Heart left ventricle (tissue), 16 donors: ENCODE data around the gene SBNO2. TPM values are rescaled to one million over a fixed set of nuclear protein-coding genes. Genes with fewer than 3 reads are reported as not detected.
"Not testable (repeated sequence)": the region's sequence is repeated elsewhere in the genome, so short reads cannot be mapped to it uniquely, and the experiment has no call there.

Source experiments
- ATAC-seq, 4 donors: fragments of 200-7000 bp; cut with Tn5 transposase; one replicate each; pipeline ENCODE4 v1.9.1; 2020 to 2022; ENCODE audit warnings: moderate library complexity in 4 of 4, mild to moderate bottlenecking in 3 of 4, moderate number of reproducible peaks in 1 of 4
- DNase-seq, 5 donors: peaks; one replicate each; pipeline ENCODE4 v3.0.0-alpha.2; 2020
- H3K27ac ChIP-seq, 12 donors: fragments of 200-600 bp; sonication (generic) in 4 of 12; one replicate each; pipeline versions ENCODE4 v1.5.0 to v1.8.0; 2016 to 2022; ENCODE audit warnings: mild to moderate bottlenecking in 2 of 12
- H3K27me3 ChIP-seq, 9 donors: fragments of 200-600 bp; sonication (generic) in 2 of 9; one replicate each; pipeline versions ENCODE4 v1.5.1 to v1.8.0; 2016 to 2022; ENCODE audit warnings: mild to moderate bottlenecking in 3 of 9
- H3K36me3 ChIP-seq, 9 donors: fragments of 200-600 bp; sonication (generic) in 2 of 9; one replicate each; pipeline versions ENCODE4 v1.5.0 to v1.8.0; 2018 to 2022; ENCODE audit warnings: mild to moderate bottlenecking in 2 of 9
- H3K4me1 ChIP-seq, 12 donors: fragments of 200-600 bp; sonication (generic) in 4 of 12; one replicate each; pipeline versions ENCODE4 v1.5.0 to v1.8.0; 2016 to 2022; ENCODE audit warnings: mild to moderate bottlenecking in 3 of 12
- H3K4me3 ChIP-seq, 12 donors: fragments of 200-600 bp; sonication (generic) in 4 of 12; one replicate each; pipeline versions ENCODE4 v1.5.0 to v1.8.0; 2017 to 2022; ENCODE audit warnings: mild to moderate bottlenecking in 9 of 12, moderate library complexity in 4 of 12
- H3K9me3 ChIP-seq, 12 donors: fragments of 200-600 bp; sonication (generic) in 4 of 12; one replicate each; pipeline versions ENCODE4 v1.5.0 to v1.8.0; 2016 to 2022; ENCODE audit warnings: mild to moderate bottlenecking in 1 of 12
- CTCF ChIP-seq, 12 donors: fragments of 200-600 bp; sonication (generic) in 4 of 12; IDR thresholded peaks; one replicate each; pipeline versions ENCODE4 v1.5.0 to v1.8.0; 2018 to 2022; ENCODE audit warnings: antibody characterized with exemption in 12 of 12, mild to moderate bottlenecking in 5 of 12
- POLR2A ChIP-seq, 2 donors: fragments of 450-650 bp; IDR thresholded peaks; one replicate each; pipeline ENCODE4 v1.6.1; 2017; ENCODE audit warnings: antibody characterized with exemption in 2 of 2, mild to moderate bottlenecking in 2 of 2, moderate library complexity in 2 of 2
- WGBS, 4 donors: extraction: QIAGEN DNeasy Blood & Tissue Kit in 2 of 4; methylation state at CpG; one replicate each; pipeline versions ENCODE4 v1.1.5 to v1.1.7; 2013 to 2018; 5-methylcytosine and 5-hydroxymethylcytosine counted together
- intact Hi-C, 10 donors: fragments of 100-400 bp; cut with DNase I; formaldehyde crosslinking; loops; one replicate each; pipeline versions ENCODE4 v1.11.1 to v1.14.2; 2022
- polyA plus RNA-seq, 2 donors: library from polyadenylated mRNA; stranded (reverse); fragments of 200-250 nt; gene quantifications; one replicate each; pipeline ENCODE4 v1.2.3, GENCODE V29; 2013
- total RNA-seq, 9 donors: library from RNA; depleted of rRNA in 2 of 9; stranded (reverse); fragments of >200 nt in 2 of 9; fragmentation: NEBNext Ultra II Directional in 3 of 9; extraction: Animal tissue kit (Norgen Biotek cat#: 25700) in 3 of 9; gene quantifications; one replicate each; pipeline versions ENCODE4 v1.1.0 to v1.2.4, GENCODE V29; 2016 to 2023
- donor health status: ischemic (EF 13 %, LVEDD 7.1; RV severe dilation, severe dysfunction).
- donor health status: healthy with polysubstance abuse.
- donor health status: DM: no; HTN: yes; CAD: no.
- donor health status: DM: no; HTN: no; CAD: no.
- donor health status: ischemic (EF 25% LVEDD 6.9; RV normal size, moderate dysfunction).
- donor health status: ischemic (EF 25% LVEDD 5.7; RV mildly dilated, moderate dysfunction).
- donor health status: healthy.
- donor health status: DM: yes; HTN: yes; CAD: no.
- donor health status: ischemic (EF 35%, LVEDD 5.7; RV mildly dilated, moderate dysfunction).
- donor health status: nonischemic (EF 11% LVEDD 7.7; RV severe dilation, severe dysfunction).
- donor health status: DM: yes; HTN: yes; CAD: no.
- donor health status: PGD.
- donor health status: ischemic (EF 29% LVEDD 5.4; RV normal size, mild dysfunction).
- donor health status: nonischemic (EF 23%, LVEDD 6.1; RV moderate dilation, normal function).

Gene SBNO2
- total and polyA plus RNA-seq, 11 donors, result 9.9 to 78.9 (median 18.7) TPM

DNA sequence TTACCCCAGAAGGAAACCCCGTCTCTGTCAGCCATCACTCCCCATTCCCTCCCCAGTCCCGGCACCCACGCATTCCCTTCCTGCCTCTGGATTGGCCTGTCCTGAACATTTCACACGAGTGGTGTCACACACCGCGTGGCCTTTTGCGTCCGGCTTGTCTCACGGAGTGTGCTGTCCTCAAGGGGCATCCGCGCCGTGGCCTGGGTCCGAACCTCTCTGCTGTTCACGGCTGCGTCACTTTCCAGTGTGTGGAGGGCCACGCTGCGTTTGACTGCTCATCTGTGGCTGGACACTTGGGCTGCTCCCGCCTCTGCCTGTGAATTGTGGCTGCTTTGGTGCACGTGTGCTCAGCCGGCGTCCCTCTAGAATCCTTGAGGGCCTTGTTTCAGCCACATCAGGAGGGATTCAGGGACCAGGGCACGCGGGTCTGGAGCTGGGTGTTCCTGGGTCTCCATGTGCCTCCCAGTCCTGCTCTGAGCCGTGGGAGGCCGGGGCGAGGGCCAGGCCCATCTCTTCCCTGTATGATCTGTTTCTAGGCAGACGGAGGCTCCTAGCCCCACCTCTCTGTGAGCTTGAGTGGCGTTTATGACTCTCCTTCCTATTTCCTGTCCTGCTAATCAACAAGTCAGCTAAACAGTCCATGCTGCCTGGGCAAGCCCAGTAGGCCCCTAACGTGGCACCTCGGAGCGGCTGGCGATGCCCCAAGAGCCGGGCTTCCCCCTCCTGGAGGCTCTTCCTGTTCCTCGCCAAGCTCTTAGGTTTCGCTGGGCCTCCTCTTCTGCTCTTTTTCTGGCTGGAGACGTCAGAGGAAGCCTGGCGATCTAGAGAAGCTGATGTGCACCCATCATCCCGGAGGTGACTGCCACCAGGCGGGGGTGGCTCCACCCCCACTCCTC is 39.6 kb upstream of the SBNO2 start:
- peak overlapping the region in 7 of 12 donors; percentile 7 to 31 (median 19) for H3K4me3 ChIP-seq
- H3K27ac ChIP-seq, result peak overlapping the region; percentile 80 to 96 (median 88)
- ATAC-seq (peak; percentile 38 to 72 (median 58)), DNase-seq (peak; percentile 72 to 87 (median 81))
- H3K4me1 ChIP-seq, result peaks cover 19 to 96% (median 79%) of the 10 kb centered on the region in 12 donors
- H3K27me3 ChIP-seq, result no peaks in the 10 kb centered on the region
- intact Hi-C loops, result loop anchor here in 1 of 10 donors (2.0 kb wide), 1 partner anchor 27 kb away; the partner anchor contains the start of gene ATP5F1D
- 44 to 49% (median 47%) methylated on average over 35 to 39 of the region's 39 CpGs for WGBS, 4 donors
- no peaks in the 10 kb centered on the region for H3K9me3 ChIP-seq
- TF ChIP-seq POLR2A (IDR thresholded peaks at IDR 0.05) (peak in 1 of 2 donors; percentile 23), CTCF (IDR thresholded peaks at IDR 0.05) (no peak)
- H3K36me3 ChIP-seq, result peaks cover 0 to 25% (median 4%) of the 10 kb centered on the region in 9 donors

DNA sequence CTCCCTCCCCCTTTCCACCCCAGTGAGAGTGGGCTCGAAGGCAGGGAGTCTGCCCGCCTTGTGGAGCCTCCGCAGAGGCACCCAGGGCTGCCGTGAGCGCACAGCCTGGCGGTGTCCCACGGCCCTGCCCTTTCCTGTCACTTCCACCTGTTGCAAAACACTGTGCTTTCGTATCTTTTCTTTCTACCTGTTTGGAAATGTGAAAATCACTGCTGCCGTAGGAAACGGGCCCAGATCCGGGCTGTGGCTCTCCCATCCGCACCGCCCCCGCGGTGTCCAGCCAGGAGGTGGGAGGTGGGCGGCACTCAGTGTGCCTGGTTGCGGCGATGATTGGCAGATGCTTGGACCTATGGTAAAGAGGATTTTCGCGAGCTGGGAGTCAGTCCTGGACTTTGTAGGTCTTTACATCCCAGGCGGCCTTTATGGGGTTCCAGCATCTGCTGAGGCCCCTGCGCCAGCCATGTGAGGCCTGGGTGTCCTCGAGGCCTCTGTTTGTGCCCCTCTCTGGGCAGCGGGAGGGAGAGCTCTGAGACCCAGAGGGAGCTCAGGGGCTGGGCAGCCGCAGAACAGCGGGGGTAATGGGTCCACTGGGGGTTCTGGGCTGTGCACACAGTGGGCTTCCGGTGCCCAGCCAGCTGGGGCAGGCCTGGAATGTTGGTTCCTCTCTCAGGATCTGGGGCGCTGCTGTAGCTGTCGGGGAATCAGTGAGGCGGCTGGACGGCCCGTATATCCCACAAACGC is 37.6 kb upstream of the SBNO2 start:
- ATAC-seq (no peak), DNase-seq (peak in 3 of 5 donors; percentile 33 to 58 (median 40))
- H3K9me3 ChIP-seq, result no peaks in the 10 kb centered on the region
- peaks cover 15 to 95% (median 76%) of the 10 kb centered on the region in 12 donors for H3K4me1 ChIP-seq
- H3K4me3 ChIP-seq, result no peak overlapping the region
- H3K27ac ChIP-seq, result peak overlapping the region in 3 of 12 donors; percentile 6 to 96 (median 11)
- TF ChIP-seq POLR2A (IDR thresholded peaks at IDR 0.05) (no peak), CTCF (IDR thresholded peaks at IDR 0.05) (no peak)
- H3K27me3 ChIP-seq, result no peaks in the 10 kb centered on the region
- intact Hi-C loops, result no loop called here
- WGBS, 4 donors, result 81 to 87% (median 85%) methylated on average over 27 to 33 of the region's 33 CpGs
- peaks cover 0 to 25% (median 4%) of the 10 kb centered on the region in 9 donors for H3K36me3 ChIP-seq

DNA sequence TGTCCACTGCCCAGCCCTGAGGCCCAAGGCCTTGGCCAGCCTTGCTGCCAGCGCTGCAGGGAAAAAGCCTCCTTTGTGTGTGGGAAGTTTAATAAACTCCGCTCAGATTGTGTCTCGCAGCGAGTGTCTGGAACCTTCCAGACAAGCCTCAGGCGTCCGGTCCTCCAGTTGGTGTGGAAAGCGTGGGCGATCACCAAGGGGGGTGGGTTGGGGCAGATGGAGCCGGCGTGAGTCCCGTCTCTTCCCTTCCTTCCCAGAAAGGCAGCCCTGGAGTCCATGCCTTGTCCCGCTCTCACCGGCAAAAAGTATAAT is 36.1 kb upstream of the SBNO2 start:
- Histone ChIP-seq H3K36me3 (peaks cover 0 to 25% (median 4%) of the 10 kb centered on the region in 9 donors), H3K27me3 (no peaks in the 10 kb centered on the region), H3K9me3 (no peaks in the 10 kb centered on the region), H3K4me3 (no peak overlapping the region), H3K27ac (peak overlapping the region in 3 of 12 donors; percentile 13 to 32 (median 20)), H3K4me1 (peaks cover 8 to 87% (median 62%) of the 10 kb centered on the region in 12 donors)
- TF ChIP-seq CTCF (IDR thresholded peaks at IDR 0.05) (no peak), POLR2A (IDR thresholded peaks at IDR 0.05) (no peak)
- intact Hi-C loops, result no loop called here
- DNase-seq (no peak), ATAC-seq (no peak)
- 92 to 96% (median 93%) methylated on average over 13 of the region's 13 CpGs for WGBS, 4 donors

DNA sequence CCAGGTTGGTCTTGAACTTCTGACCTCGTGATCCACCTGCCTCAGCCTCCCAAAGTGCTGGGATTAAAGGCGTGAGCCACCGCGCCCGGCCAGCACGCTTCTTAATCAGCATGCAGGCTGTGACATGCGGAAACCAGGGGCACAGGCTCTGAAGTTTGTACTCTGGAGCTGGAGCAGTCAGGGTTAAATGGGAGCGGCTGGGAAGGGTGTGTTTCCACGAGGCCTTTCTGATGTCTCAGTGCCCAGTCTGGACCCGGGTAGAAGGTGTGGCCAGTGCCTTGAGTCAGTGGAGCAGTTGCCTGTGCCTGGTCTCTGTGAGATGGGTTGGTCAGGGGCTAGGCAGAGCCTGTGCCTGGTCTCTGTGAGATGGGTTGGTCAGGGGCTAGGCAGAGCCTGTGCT is 34.8 kb upstream of the SBNO2 start:
- H3K9me3 ChIP-seq, ATAC-seq, intact Hi-C loops, DNase-seq, H3K4me3 ChIP-seq, H3K27me3 ChIP-seq: not testable (repeated sequence)
- Histone ChIP-seq H3K4me1 (peaks cover 4 to 83% (median 54%) of the 10 kb centered on the region in 12 donors), H3K36me3 (peaks cover 0 to 25% (median 4%) of the 10 kb centered on the region in 9 donors), H3K27ac (peak overlapping the region in 6 of 12 donors; percentile 9 to 95 (median 86))
- 63 to 77% (median 70%) methylated on average over 9 to 10 of the region's 10 CpGs for WGBS, 4 donors
